ENCODE results near the gene NPC1L1. TPM values are rescaled to one million over a fixed set of nuclear protein-coding genes. Genes with fewer than 3 reads are reported as not detected.

The NPC1L1 gene
- total RNA-seq (not detected), polyA plus RNA-seq (ENCODE audit: insufficient read depth in 1 of 8, insufficient read length in 8 of 8, low replicate concordance in 1 of 8) (1 to 10 TPM in 1 of 8 donors, under 1 TPM in 7; 0.04 to 1.5 (median 0.11) TPM)
- long read RNA-seq, donor 1, result 0 reads
- long read RNA-seq, donor 2, result 0 reads
- long read RNA-seq, donor 3, result 0 reads
- long read RNA-seq, donor 4, result 0 reads
- long read RNA-seq, donor 5, result 0 reads
- long read RNA-seq, donor 6, result 0 reads
- long read RNA-seq, donor 7, result 0 reads
- long read RNA-seq, donor 8, result 0 reads
- long read RNA-seq, donor 9, result 0 reads
- long read RNA-seq, donor 10, result 0 reads
- long read RNA-seq, donor 11, result 0 reads

GRCh38 chr7:44541028-44541869 is at the start of gene NPC1L1:
TSS of gene NPC1L1 (minus strand) at chr7:44541330. CDS start at chr7:44541259, 71 bp downstream.
- Histone ChIP-seq H3K4me1 (ENCODE audit: control insufficient read depth, insufficient read depth, low read length) (no peaks in the 10 kb centered on the region), H3K9me3 (replicated peaks; ENCODE audit: control insufficient read depth, low read depth, low read length) (no peaks in the 10 kb centered on the region), H3K27me3 (ENCODE audit: control insufficient read depth, insufficient read depth, low read length) (no peaks in the 10 kb centered on the region), H3K27ac (ENCODE audit: low read length) (no peak within 1 kb of the TSS), H3K36me3 (ENCODE audit: control insufficient read depth, insufficient read depth, low read length) (no peaks in the 10 kb centered on the region), H3K4me3 (ENCODE audit: low read length) (no peak within 1 kb of the TSS)
- no peak for DNase-seq
- WGBS (ENCODE audit: insufficient coverage), result 53% methylated on average over 16 of the region's 20 CpGs

DNA sequence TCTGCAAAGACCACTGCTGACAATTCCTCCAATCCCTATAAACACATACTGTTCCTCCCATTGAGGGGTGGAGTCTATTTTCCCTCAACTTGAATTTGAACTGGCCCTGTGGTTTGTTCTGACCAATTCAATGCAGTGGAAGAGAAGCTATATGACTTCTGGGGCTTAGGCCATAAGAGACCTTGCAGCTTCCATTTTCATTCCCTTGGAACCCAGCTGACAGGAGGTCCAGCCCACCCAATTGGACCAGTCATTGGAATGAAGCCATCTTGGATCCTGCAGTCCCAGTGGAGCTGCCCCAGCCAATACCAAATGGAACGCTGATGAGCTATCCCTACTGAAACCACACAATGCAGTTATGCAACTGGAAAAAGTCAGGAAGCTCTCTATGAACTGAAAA is 49.8 kb upstream of the NPC1L1 start:
- H3K36me3 ChIP-seq (ENCODE audit: control insufficient read depth, insufficient read depth, low read length), result no peaks in the 10 kb centered on the region
- WGBS (ENCODE audit: insufficient coverage), result 67% methylated on average over 1 of the region's 1 CpG
- H3K27me3 ChIP-seq (ENCODE audit: control insufficient read depth, insufficient read depth, low read length), result no peaks in the 10 kb centered on the region
- H3K4me3 ChIP-seq (ENCODE audit: low read length), result no peak overlapping the region
- no peaks in the 10 kb centered on the region for H3K9me3 ChIP-seq (replicated peaks; ENCODE audit: control insufficient read depth, low read depth, low read length)
- H3K4me1 ChIP-seq (ENCODE audit: control insufficient read depth, insufficient read depth, low read length), result no peaks in the 10 kb centered on the region
- H3K27ac ChIP-seq (ENCODE audit: low read length), result no peak overlapping the region
- no peak for DNase-seq

DNA sequence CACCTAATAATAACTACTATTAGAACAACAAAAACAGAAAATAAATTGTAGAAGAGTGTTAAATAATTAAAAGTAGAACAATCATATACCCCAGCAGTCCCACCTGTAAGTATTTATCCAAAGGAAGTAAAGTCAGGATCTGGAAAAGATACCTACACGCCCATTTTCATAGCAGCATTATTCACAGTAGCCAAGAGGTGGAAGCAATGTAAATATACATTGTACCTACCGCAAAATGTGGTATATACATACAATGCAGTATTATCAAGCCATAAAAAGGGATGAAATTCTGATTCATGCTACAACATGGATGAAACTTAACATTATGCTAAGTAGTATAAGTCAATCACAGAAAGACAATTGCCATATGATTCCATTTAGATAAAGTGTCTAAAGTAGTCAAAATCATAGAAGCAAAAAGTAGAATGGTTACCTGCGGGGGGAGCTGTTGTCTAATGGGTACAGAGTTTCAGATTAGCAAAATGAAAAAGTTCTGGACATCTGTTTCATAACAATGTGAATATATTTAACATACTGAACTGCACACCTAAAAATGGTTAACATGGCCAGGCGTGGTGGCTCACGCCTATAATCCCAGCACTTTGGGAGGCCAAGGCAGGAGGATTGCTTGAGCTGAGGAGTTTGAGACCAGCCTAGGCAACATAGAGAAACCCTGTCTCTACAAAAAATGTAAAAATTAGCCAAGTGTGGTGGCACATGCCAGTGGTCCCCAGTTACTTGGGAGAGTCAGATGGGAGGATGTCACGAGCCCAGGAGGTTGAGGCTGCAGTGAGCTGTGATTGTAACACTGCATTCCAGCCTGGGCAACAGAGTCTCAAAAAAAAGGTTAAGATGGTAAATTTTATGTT is 46.9 kb upstream of the NPC1L1 start:
- Histone ChIP-seq H3K27me3 (ENCODE audit: control insufficient read depth, insufficient read depth, low read length) (no peaks in the 10 kb centered on the region), H3K4me1 (ENCODE audit: control insufficient read depth, insufficient read depth, low read length) (no peaks in the 10 kb centered on the region), H3K4me3 (ENCODE audit: low read length) (no peak overlapping the region), H3K27ac (ENCODE audit: low read length) (no peak overlapping the region), H3K9me3 (replicated peaks; ENCODE audit: control insufficient read depth, low read depth, low read length) (no peaks in the 10 kb centered on the region), H3K36me3 (ENCODE audit: control insufficient read depth, insufficient read depth, low read length) (no peaks in the 10 kb centered on the region)
- peak; percentile 75 for DNase-seq
- WGBS (ENCODE audit: insufficient coverage), result 0% methylated on average over 1 of the region's 6 CpGs

DNA sequence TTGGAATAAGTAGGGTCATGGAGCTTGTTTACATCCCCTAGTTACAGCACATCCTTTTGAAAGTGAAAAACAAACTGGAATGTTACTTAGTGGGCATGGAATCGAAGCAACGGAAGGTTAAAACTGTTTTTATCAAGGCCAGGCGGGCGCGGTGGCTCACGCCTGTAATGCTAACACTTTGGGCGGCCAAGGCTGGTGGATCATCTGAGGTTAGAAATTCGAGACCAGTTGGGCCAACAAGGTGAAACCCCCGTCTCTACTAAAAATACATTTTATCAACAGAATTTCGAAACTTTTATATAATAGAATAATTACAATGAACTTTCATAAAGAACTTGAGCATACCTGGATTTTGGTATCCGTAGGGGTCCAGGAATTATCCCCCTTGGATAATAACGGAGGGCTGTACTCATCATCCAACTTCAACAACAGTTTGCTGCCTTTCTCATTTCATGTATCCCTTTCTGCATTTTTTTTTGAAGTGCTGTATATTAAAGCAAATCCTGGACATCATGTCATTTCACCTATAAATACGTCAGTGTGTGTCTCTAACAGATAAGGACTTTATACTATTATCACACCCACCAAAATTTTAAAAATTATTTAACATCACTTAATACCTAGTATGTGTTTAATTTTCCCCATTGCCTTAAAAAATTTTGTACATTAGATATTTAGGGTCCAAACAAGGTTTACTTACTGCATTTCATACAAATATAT is 42.2 kb upstream of the NPC1L1 start:
- H3K4me3 ChIP-seq (ENCODE audit: low read length), result peak overlapping the region; percentile 95
- WGBS (ENCODE audit: insufficient coverage), result 87% methylated on average over 8 of the region's 13 CpGs
- DNase-seq, result no peak

DNA sequence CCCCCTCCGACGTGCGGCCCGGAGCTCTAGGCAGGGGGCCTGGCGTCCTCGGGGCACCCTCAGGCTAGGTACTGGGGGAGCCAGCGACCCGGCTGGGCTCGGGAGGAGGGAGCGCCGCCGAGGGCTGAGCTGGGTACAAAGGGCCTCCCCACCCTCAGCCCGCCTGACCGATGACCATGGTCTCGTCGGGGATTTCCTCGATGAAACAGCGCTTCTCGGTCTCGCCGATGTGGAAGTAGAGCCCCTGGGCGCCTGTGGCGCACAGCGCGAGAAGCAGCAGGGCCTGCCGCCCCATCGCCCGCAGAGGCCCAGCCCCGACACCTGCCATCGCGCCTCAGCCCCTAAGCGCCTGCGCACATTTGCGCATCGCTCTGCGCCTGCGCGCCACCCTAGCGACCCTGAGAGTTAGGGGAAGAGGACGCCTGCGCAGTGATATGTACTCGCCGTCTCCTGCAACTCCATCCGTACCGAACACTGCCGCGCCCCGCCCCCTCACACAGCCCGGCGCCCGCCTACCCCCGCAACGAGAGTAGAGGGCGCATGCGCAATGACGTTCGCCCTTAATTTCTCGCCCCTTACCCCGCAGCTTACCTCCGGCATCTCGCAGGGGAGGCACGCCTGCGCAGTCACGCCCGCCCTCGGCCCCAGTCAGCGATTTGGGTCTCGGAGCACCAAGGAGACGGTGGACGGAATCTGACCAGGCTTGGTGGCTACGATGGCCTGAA is 40.9 kb upstream of the NPC1L1 start, which contains the start of gene TMED4:
TMED4 (minus strand) TSS at position 353 of the 725 bp plus-strand sequence; CDS start at position 328, 25 bp downstream.
- Histone ChIP-seq H3K4me3 (ENCODE audit: low read length) (peak within 1 kb of the TSS; percentile 95), H3K9me3 (replicated peaks; ENCODE audit: control insufficient read depth, low read depth, low read length) (no peaks in the 10 kb centered on the region), H3K27ac (ENCODE audit: low read length) (peak within 1 kb of the TSS; percentile 100), H3K4me1 (ENCODE audit: control insufficient read depth, insufficient read depth, low read length) (peaks cover 19% of the 10 kb centered on the region), H3K36me3 (ENCODE audit: control insufficient read depth, insufficient read depth, low read length) (peaks cover 28% of the 10 kb centered on the region), H3K27me3 (ENCODE audit: control insufficient read depth, insufficient read depth, low read length) (no peaks in the 10 kb centered on the region)
- WGBS (ENCODE audit: insufficient coverage), result under 1% methylated on average over 58 of the region's 71 CpGs
- DNase-seq, result peak; percentile 99

More for the DNA sequence above, 42.2 kb upstream of the NPC1L1 start:
- H3K27me3 ChIP-seq (ENCODE audit: control insufficient read depth, insufficient read depth, low read length), result no peaks in the 10 kb centered on the region
- no peaks in the 10 kb centered on the region for H3K9me3 ChIP-seq (replicated peaks; ENCODE audit: control insufficient read depth, low read depth, low read length)
- peak overlapping the region; percentile 100 for H3K27ac ChIP-seq (ENCODE audit: low read length)
- peaks cover 19% of the 10 kb centered on the region for H3K4me1 ChIP-seq (ENCODE audit: control insufficient read depth, insufficient read depth, low read length)
- H3K36me3 ChIP-seq (ENCODE audit: control insufficient read depth, insufficient read depth, low read length), result peaks cover 22% of the 10 kb centered on the region

DNA sequence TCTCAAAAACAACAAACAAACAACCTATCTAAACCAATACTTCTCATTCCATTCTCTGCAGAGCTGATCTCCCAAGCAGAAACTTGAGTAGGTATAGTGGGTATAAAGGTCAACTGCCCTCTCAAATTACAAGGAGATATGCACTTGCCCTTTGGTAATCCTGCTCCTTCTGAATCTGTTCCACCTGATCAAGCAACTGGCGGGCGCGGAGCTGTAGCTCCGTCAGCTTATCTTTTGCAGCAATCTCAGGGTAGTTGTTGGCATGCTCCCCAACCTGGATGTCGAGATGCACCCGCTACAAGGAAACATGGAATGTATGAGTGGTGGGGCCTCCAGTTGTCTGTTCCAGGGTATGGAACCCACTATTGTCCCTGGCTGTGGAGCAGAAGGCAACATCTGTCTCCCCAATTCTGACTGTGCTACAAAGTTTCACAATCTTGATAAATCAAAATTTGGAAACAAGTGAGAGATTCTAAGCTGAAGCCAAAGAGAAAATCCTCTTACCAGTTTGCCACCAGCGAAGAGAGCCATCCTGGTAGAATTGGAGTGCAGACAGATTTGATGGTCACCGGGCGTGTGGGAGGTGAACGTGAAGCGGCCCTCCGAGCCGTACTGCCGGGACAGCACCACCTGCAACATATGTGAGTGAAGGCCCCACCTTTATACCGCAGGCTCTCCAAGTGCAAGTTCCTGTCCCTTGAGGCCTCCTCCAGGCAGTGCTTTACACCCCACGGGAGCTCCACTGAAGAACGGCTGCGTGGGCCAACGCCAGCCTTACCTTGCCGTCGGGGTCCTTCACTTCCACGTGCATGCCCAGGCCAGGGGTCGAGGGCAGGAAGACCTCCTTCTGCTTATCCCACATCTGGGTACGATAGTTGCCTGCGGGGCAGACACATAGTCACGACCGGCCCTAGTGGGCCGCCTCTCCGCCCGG is 40.1 kb upstream of the NPC1L1 start:
- H3K9me3 ChIP-seq (replicated peaks; ENCODE audit: control insufficient read depth, low read depth, low read length), result no peaks in the 10 kb centered on the region
- peak; percentile 38 for DNase-seq
- H3K36me3 ChIP-seq (ENCODE audit: control insufficient read depth, insufficient read depth, low read length), result peaks cover 32% of the 10 kb centered on the region
- no peaks in the 10 kb centered on the region for H3K27me3 ChIP-seq (ENCODE audit: control insufficient read depth, insufficient read depth, low read length)
- 14% methylated on average over 27 of the region's 30 CpGs for WGBS (ENCODE audit: insufficient coverage)
- H3K4me3 ChIP-seq (ENCODE audit: low read length), result peak overlapping the region; percentile 95
- peaks cover 19% of the 10 kb centered on the region for H3K4me1 ChIP-seq (ENCODE audit: control insufficient read depth, insufficient read depth, low read length)
- H3K27ac ChIP-seq (ENCODE audit: low read length), result peak overlapping the region; percentile 89

DNA sequence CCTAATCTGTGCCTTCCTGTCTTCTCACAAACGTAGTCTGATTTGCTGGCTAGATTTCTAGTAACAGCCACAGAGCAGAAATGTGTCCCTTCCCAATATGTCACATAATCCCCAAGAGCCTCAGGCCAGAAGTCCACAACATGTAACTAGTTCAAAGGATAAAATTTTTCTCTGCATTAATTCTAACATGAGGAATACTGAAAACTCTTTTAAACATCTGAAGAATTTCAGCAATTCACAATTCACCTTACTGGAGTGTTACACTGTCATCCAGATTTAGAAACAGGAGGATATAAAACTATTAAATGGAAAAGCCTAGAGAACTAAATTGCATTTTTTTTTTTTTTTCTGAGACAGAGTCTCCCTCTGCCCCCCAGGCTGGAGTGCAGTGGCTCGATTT is 35.1 kb upstream of the NPC1L1 start:
- DNase-seq, result no peak
- H3K4me1 ChIP-seq (ENCODE audit: control insufficient read depth, insufficient read depth, low read length), result peaks cover 30% of the 10 kb centered on the region
- no CpG with 5 or more reads among the region's 2 CpGs for WGBS (ENCODE audit: insufficient coverage)

GRCh38 chr7:44575054-44575453 is 33.9 kb upstream of the NPC1L1 start:
- H3K36me3 ChIP-seq (ENCODE audit: control insufficient read depth, insufficient read depth, low read length), result peaks cover 64% of the 10 kb centered on the region
- no peak overlapping the region for H3K27ac ChIP-seq (ENCODE audit: low read length)
- peaks cover 20% of the 10 kb centered on the region for H3K4me1 ChIP-seq (ENCODE audit: control insufficient read depth, insufficient read depth, low read length)
- no peaks in the 10 kb centered on the region for H3K9me3 ChIP-seq (replicated peaks; ENCODE audit: control insufficient read depth, low read depth, low read length)
- no peaks in the 10 kb centered on the region for H3K27me3 ChIP-seq (ENCODE audit: control insufficient read depth, insufficient read depth, low read length)
- no peak for DNase-seq
- H3K4me3 ChIP-seq (ENCODE audit: low read length), result no peak overlapping the region

More for the DNA sequence above, 35.1 kb upstream of the NPC1L1 start:
- H3K9me3 ChIP-seq (replicated peaks; ENCODE audit: control insufficient read depth, low read depth, low read length), result no peaks in the 10 kb centered on the region
- H3K27me3 ChIP-seq (ENCODE audit: control insufficient read depth, insufficient read depth, low read length), result no peaks in the 10 kb centered on the region
- peaks cover 59% of the 10 kb centered on the region for H3K36me3 ChIP-seq (ENCODE audit: control insufficient read depth, insufficient read depth, low read length)
- no peak overlapping the region for H3K27ac ChIP-seq (ENCODE audit: low read length)
- H3K4me3 ChIP-seq (ENCODE audit: low read length), result no peak overlapping the region

Measured in muscle of leg (tissue), 16 donors.